Measurements from ENCODE around the gene NT5DC3.

NT5DC3 gene

DNA sequence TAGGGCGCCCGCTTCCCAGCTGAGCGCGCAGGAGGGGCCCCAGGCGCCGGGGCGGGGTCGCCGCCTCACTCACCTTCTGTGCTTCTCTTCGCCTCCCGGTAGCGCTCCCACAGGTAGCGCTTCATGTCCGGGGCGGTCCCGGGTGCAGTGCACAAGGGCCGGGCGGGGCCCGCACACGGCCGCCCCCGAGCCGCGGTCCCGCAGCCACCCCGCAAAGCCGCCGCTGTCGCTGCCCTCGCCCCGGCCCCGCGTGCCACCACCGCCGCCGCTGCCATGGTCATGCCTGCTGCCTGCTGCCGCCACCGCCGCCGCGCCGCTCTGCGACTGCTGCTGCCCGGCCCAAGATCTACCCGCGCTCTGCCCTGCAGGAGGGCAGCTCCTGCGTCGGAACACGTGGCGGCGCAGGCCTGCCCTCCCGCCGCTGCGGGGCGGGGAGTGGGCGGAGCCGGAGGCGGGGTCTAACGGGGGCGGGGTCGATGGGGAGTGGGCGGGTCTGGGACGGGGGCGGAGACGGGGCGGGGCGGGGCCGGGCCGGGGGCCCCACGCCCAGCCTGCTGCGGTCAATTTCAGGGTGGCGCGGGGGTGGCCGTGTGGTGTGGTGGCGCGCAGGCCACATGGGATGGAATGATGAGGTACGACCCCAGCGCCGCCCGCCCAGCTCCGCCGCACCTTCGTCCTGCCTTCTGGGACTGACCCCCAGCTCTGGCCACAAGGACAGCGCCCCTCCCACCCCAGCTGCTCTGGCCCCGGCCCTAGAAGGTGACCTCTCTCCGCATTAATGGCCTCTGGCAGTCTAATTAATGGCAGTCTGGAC, at the start of gene NT5DC3:
TSS of gene NT5DC3 (minus strand) at position 359 of the 814 bp plus-strand sequence. CDS start at position 281, 78 bp downstream.
- peak; percentile 46 to 90 for DNase-seq

GRCh38 chr12:103887738-103888137, 46.7 kb upstream of the NT5DC3 start:
- no peak for DNase-seq

DNA sequence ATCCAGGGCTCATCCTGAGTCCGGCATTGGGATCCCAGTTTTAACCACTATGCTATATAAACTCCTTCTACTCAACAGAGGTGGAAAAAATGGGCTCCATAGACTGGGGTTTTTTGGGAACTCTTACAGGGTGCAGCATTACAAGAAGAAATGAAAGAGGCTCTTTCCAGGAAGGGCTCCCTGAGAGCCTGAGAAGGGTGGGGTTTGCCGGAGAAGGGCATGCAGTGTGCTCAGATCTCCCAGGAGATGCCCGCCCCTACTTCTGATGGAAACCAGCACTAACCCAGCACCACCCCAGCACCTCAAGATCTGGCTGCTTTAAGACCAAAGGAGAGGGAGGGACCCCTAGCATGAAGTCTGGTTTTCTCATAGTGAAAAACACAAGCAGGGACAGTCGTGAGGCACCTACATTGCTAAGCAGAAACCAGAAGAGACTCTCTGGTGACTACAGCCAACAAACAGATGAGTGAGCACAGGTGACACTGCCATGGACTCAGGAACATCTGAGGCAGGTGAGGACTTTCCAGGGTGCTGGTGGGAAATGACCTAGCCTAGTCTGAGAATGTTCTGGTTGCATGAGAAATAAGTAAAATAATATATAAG, 45.3 kb upstream of the NT5DC3 start:
- DNase-seq: no peak

DNA sequence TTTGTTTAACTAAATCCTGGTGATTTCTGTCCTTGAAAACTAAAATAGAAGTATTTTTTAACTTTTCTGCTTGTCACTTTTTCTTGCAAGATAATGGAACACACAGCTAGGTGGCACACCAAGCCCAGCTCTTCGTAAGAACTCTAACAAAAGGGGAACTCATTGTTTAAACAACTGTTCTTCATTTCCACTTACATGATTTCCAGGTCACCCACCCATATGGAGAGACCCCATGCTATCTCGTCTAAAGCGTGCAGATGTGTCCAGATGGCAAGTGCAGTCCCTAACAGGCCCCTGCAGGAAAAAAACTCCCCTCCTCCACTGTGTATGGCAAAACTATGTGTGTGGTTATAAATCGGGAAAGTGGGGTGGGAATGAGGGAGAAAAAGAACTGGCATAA, 43.3 kb upstream of the NT5DC3 start:
- DNase-seq: peak; percentile 6 to 36

DNA sequence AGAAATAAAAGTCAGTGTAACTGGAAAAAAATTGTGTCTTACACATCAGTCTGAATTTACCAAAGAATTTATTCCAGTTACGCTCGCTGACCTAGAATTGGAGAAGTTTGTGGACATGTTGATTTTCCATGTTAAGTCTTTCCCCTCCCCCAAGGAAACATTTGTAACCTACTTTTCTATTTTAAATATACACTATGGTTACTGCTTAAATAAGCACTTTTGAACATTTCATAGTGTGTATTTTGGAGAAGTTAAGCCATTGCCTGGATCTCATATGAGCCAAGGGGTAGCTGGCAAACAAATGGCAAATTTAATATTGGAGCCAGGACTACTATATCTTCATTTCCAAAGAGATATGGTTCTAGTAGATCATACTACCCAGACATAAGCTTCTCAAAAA, 42.9 kb upstream of the NT5DC3 start:
- no peak for DNase-seq

GRCh38 chr12:103882861-103883596, 42.0 kb upstream of the NT5DC3 start:
- DNase-seq: no peak

DNA sequence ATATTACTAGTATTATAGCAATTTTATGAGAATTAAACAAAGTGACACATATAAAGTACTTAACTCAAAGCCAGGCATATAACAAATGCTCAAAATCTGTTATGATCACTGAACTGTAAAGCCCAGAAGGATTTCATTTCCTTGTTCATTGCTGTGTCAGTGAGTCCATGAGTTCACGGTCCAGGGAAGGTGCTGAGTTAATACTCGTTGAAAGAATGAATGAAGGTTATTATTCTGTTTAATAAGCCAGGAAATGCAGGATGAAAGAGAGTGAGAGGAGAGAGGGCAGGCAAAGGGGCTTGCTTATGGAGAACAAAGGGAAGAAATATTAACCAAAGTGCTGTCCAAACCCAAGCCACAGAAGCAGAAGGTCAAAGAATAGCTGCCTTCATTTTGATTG, 40.2 kb upstream of the NT5DC3 start:
- DNase-seq: no peak

DNA sequence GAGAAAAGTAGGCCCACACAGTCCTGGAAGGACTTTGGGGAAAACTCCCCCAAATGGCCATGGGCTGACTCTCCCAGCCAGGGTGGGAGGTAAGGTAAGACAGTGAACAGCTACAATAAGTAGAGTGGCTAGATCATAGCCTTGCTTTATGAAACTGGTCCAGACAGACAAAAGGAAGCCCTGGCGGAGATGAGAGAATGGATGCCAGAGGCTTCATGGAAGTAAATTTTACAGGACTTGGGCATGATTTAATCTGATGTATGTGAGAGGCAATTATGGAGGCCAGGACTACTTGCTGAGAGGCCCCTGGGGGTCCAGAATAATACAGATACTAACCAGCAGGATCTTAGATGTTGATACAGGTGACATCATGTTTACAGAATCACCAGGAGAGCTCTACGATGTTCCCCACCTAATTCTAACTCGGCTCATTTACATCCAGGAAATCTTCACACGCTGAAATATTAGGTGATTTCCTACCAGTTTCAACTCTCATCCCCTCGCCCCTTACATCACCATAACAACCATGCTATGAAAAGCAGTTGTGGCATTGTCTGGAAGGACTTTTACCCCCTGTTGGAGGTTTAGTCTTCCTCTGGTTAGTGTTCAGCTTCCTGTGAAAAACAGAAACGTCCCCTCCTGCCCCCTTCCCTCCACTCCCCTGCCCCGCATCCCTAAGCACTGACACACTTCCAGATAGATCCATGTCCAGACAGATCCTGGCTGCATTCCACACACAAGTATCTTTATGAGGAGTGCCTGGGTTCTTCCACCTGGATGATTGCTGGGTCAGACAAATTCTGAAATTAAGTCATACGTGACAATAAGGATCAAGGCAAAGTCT, 39.5 kb upstream of the NT5DC3 start:
- no peak for DNase-seq

- no peak for DNase-seq
These were observed 38.8 kb upstream of the NT5DC3 start for GRCh38 chr12:103879878-103880277.

DNA sequence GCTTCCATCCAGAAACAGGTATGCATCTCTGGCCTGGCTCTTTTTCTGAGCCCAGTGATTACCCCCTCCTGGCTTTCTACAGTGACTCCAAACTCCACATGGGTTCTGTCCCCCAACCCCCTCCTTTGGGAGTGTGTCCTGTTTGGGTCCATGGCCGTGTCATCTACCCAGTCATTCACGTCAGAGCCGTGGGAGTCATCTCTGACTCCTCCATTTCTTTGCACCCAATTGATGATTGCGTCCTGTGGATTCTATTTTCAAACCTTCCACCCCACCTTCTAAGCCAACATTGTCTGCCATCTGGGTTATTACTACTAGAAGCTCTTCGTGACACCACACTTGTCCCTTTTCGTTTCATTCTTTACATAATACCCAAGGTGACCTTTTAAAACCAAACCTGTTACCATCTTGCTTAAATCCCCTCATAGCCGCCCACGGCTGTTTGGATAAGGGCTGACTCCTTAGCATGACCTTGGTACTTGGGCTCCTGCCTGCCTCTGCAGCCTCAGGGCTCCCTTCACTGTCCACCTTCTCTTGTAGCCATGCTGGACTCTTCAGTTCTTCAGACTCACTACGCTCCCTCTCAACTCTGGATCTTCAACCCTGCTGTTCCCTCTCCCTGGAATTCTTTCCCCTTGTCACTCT, 38.1 kb upstream of the NT5DC3 start:
- DNase-seq: no peak

DNA sequence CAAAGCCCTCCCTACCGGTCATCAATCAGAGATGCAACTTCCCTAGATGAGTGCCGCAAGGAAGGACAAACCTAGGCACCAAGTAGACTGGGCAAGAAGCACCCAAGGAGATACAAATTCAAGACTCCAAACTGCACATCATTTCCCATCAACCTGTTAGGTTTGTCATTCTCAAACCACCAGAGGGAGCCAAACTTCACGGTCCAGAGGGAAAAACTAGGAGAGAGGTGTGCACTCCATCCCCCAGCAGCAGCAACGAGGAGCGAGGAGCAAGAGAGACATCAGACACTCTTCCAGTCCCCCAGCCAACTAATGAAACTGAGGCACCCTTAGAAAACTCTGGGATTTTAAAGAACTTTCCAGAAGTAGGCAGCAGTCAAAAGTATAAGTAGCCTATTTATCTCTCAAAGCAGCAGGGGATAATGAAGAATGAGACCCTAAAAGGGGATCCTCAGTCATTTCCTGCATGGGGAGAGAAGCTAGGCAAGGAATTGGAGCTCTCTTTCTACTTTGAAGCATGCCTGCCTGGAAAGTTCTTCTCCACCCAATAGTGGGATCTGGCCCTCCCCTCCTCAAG, 37.0 kb upstream of the NT5DC3 start:
- peak; percentile 63 to 84 for DNase-seq

DNA sequence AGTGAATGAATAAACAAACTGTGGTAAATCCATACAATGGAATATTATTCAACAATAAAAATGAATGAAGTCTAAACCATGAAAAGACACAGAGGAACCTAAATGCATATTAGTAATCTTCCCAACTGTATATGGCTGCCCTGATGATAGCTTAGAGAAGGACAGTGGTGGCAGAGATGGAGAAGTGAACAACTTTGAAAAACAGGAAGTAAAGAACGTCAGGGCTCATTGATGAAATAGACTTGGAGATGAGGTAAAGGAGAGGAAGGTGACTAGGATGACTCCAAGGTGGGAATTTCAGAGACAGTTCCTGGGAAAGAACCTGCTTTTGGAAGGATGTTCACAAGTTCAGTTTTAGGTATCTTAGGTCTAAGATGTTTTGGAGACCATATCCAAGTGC, 36.3 kb upstream of the NT5DC3 start:
- no peak for DNase-seq

DNA sequence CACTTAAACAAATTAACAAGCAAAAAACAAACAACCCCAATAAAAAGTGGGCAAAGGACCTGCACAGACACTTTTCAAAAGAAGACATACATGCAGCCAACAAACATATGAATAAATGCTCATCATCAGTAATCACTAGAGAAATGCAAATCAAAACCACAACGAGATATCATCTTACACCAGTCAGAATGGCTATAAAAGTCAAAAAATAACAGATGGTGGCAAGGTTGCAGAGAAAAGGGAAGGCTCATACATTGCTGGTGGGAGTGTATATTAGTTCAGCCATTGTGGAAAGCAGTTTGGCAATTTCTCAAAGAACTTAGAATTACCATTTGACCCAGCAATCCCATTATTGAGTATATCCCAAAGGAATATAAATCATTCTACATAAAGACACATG, 34.6 kb upstream of the NT5DC3 start:
- DNase-seq: peak; percentile 56 to 69

DNA sequence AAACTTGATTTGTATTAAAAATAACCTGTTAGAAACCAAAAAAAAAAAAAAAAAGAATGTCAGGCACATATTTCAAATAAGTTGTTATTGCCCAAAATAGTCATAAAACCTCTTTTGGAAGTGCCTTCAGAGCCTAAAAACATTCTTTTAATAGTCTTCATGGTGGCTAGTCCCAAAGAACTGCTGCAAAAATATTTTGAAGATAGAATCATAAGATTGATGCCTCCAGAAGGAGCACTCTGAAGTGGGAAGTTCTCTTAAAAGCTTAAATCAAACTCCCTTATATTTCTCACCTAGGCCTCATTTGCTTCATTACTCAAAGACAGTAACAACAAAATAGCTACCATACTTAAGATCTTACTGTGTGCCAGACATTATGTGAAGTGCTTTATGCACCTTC, 27.2 kb upstream of the NT5DC3 start:
- DNase-seq: no peak

DNA sequence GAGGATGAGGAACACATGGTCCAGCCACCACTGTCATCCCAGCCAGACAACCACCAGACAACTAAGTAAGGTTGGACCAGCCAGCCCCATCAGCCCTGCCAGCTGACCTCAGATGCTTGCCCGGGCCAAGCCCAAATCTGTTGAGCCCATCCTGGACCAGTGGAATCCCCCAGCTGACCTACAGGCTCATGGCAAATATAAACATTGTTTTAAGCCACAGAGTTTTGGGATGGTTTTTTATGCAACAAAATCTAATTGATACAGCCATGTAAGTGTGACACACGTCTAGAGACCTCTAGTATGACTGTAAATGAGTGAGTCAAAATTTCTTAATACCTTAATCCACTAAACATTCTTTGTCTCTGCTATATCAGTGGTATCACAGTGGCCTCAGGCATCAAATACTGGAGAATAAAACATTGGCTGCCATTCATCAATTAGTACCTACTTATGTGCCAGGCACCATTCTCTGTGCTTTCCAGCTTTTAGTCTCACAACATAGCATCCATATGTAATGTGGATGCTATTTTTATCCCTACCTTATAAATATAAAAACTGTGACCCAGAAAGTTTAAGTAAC, 24.2 kb upstream of the NT5DC3 start:
- no peak for DNase-seq

GRCh38 chr12:103864710-103865109, 23.7 kb upstream of the NT5DC3 start:
- DNase-seq: no peak

DNA sequence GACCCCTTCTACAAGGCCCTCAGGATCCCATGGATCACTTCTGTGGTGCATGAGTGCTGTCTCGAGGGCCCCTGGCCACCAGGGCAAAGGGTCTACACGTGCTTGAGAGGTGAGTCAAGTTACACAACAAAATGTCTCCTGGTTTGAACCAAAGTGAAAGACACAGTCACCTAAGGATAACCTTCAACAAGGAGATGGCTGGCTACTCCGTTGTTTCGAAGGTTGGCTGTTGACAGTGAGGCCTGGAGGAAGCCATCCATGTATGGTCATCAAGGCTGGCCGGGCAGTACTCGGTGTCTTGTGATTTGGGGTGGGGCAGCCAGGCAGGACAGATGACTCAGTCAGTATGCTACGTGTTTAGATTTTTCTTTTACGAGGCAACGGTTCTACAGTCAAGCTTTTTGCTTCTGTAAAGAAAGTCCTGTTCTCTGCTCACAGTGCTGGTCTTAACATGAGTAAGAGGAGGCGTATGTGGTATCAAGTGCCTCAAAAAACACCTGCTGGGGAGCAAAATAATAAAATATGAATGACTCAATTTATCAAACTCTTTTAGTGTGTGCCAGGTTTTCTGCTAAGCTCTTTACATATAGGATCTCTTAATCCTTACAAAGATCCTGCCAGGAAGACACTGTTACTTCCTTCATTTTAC, 18.0 kb upstream of the NT5DC3 start:
- no peak for DNase-seq

- no peak for DNase-seq
These were observed 17.3 kb upstream of the NT5DC3 start for GRCh38 chr12:103858335-103858734.

GRCh38 chr12:103857164-103857563, 16.1 kb upstream of the NT5DC3 start:
- no peak for DNase-seq

- DNase-seq: no peak
These were observed 15.0 kb upstream of the NT5DC3 start for GRCh38 chr12:103855896-103856657.

Measured in NCI-H526 (cell line).